Endothelial cell of umbilical vein (primary cell): ENCODE results near the gene AKNA. TPM values are rescaled to one million over a fixed set of nuclear protein-coding genes. Genes with fewer than 3 reads are reported as not detected.

Source experiments
- BruUV-seq: library from RNA; stranded (reverse); fragments of 400-500 nt; replicated peaks from 2 replicates; lab custom pipeline; 2021; lab: Mats Ljungman, UMichigan
- CTCF ChIA-PET: fragments of 300-600, 350-600 bp; sonication (Branson Sonifier 250); formaldehyde crosslinking; loops from one replicate; lab custom pipeline; 2021; ENCODE audit warnings: antibody characterized with exemption, inconsistent platforms; lab: Charles Lee
- POLR2A ChIA-PET: fragments of 300-600, 350-600 bp; sonication (Branson Sonifier 250); formaldehyde crosslinking; loops from one replicate; lab custom pipeline; 2021; ENCODE audit warnings: antibody characterized with exemption, inconsistent platforms; lab: Charles Lee
- DNase-seq: peaks from one replicate; pipeline ENCODE4 v3.0.0-alpha.2; 2011; ENCODE audit warnings: low read depth, low spot score
- FAIRE-seq: peaks from 2 replicates; lab custom pipeline; 2011; peaks lifted over from hg19 to GRCh38; lab: Jason Lieb, UNC
- H2AFZ ChIP-seq: 2 replicates; pipeline ENCODE4 v1.6.0; 2012; ENCODE audit warnings: low read depth, low read length, control low read depth, inconsistent platforms
- H3K27ac ChIP-seq: 2 replicates; pipeline ENCODE4 v1.5.1; 2011; ENCODE audit warnings: low read depth, mild to moderate bottlenecking, control low read depth, low read length, moderate library complexity; ENCODE audit not compliant: insufficient read depth
- H3K27me3 ChIP-seq, 2 experiments: 2 replicates each; pipeline versions ENCODE4 v1.6.0 to v1.6.1; 2011; ENCODE audit warnings: low read length in 2 of 2, mixed read lengths in 1 of 2; ENCODE audit not compliant: control insufficient read depth in 2 of 2, insufficient read depth in 2 of 2
- H3K36me3 ChIP-seq, 2 experiments: 2 replicates in 1 of 2; 3 replicates in 1 of 2; pipeline ENCODE4 v1.5.1; 2011; ENCODE audit warnings: low read length in 2 of 2, mild to moderate bottlenecking in 1 of 2, moderate library complexity in 1 of 2; ENCODE audit not compliant: control insufficient read depth in 2 of 2, insufficient read depth in 2 of 2; ENCODE audit errors: extremely low read depth in 1 of 2
- H3K4me1 ChIP-seq: 3 replicates; pipeline ENCODE4 v1.5.1; 2011; ENCODE audit warnings: mild to moderate bottlenecking, low read length; ENCODE audit not compliant: control insufficient read depth, insufficient read depth; ENCODE audit errors: extremely low read depth
- H3K4me2 ChIP-seq: 2 replicates; pipeline ENCODE4 v1.6.1; 2011; ENCODE audit warnings: low read length, control low read depth, mixed read lengths; ENCODE audit not compliant: insufficient read depth
- H3K4me3 ChIP-seq, 3 experiments: fragments of 200-600 bp in 1 of 3; sonication (generic), shearing (Covaris generic) in 1 of 3; replicated peaks in 1 of 3; 2 replicates each; pipeline ENCODE4 v1.5.1; 2011 to 2016; ENCODE audit warnings: control low read depth in 3 of 3, low read length in 3 of 3, mild to moderate bottlenecking in 2 of 3, inconsistent platforms in 1 of 3, low read depth in 1 of 3, moderate library complexity in 1 of 3; ENCODE audit not compliant: insufficient read depth in 1 of 3
- H3K79me2 ChIP-seq: 2 replicates; pipeline ENCODE4 v1.6.0; 2012; ENCODE audit warnings: low read length, inconsistent platforms; ENCODE audit not compliant: control insufficient read depth, insufficient read depth
- H3K9ac ChIP-seq: replicated peaks from 2 replicates; pipeline ENCODE3; 2011; ENCODE audit warnings: low read length, control low read depth; ENCODE audit not compliant: insufficient read depth; ENCODE audit errors: extremely low read depth
- H3K9me1 ChIP-seq: replicated peaks from 3 replicates; pipeline ENCODE4 v1.6.0; 2011; ENCODE audit warnings: mild to moderate bottlenecking, low read length; ENCODE audit not compliant: control insufficient read depth, insufficient read depth; ENCODE audit errors: extremely low read depth
- H3K9me3 ChIP-seq: replicated peaks from 2 replicates; pipeline ENCODE4 v1.5.1; 2012; ENCODE audit warnings: low read length, inconsistent platforms; ENCODE audit not compliant: control insufficient read depth, insufficient read depth
- H4K20me1 ChIP-seq: replicated peaks from 2 replicates; pipeline ENCODE3; 2011; ENCODE audit warnings: mild to moderate bottlenecking, low read length; ENCODE audit not compliant: control insufficient read depth, insufficient read depth; ENCODE audit errors: extremely low read depth
- CTCF ChIP-seq, 2 donors: IDR thresholded peaks; 1 replicate in 1 of 2; 2 replicates in 1 of 2; pipeline ENCODE4 v1.5.1; 2011; ENCODE audit warnings: low read length in 2 of 2, mild to moderate bottlenecking in 2 of 2, moderate library complexity in 2 of 2, control low read depth in 1 of 2, inconsistent platforms in 1 of 2, low read depth in 1 of 2; ENCODE audit not compliant: insufficient read depth in 1 of 2; ENCODE audit errors: extremely low read depth in 1 of 2
- FOS ChIP-seq: IDR thresholded peaks from 2 replicates; pipeline ENCODE4 v1.6.1; 2011; ENCODE audit warnings: mild to moderate bottlenecking, low read length, moderate library complexity, borderline replicate concordance; ENCODE audit not compliant: insufficient read depth
- GATA2 ChIP-seq: IDR thresholded peaks from 2 replicates; pipeline ENCODE4 v1.7.0; 2011; ENCODE audit warnings: low read depth, mild to moderate bottlenecking, moderate library complexity, mixed read lengths, low read length; ENCODE audit not compliant: insufficient read length, insufficient read depth
- MYC ChIP-seq: IDR thresholded peaks from one replicate; pipeline ENCODE4 v1.6.1; 2011; ENCODE audit warnings: mild to moderate bottlenecking, low read depth, low read length
- POLR2A ChIP-seq: IDR thresholded peaks from 2 replicates; pipeline ENCODE4 v1.6.1; 2012; ENCODE audit warnings: low read depth, mild to moderate bottlenecking, control low read depth, low read length
- dilution Hi-C: fragments of 300-500 bp; cut with MboI; formaldehyde crosslinking; loops from one replicate; pipeline ENCODE4 v1.15.0; 2019; ENCODE audit warnings: low sequenced_read_pairs; ENCODE audit not compliant: extremely low pct_ligation_motif_present
- intact Hi-C: fragments of 100-400 bp; cut with micrococcal nuclease; formaldehyde crosslinking; loops from one replicate; pipeline ENCODE4 v1.10.0; 2022
- polyA plus RNA-seq, 4 experiments: library from polyadenylated mRNA; depleted of rRNA in 3 of 4; stranded (reverse) in 3 of 4; unstranded in 1 of 4; fragments of >200 nt; gene quantifications; 2 replicates each; pipeline versions ENCODE4 v1.2.1 to v1.2.3, GENCODE V29; 2011 to 2012; ENCODE audit warnings: missing spikeins in 1 of 4
- total RNA-seq: library from RNA; stranded (reverse); gene quantifications from 2 replicates; pipeline ENCODE4 v1.2.3, GENCODE V29; 2021

Gene AKNA
- total and polyA plus RNA-seq, 2 donors (not counting 3 experiments of a cell fraction or from before 2014, with no cell fraction given): 11.3 to 22.4 TPM

GRCh38 chr9:114339130-114339908, 48.5 kb downstream of the AKNA start:
- dilution Hi-C loops (no loop called here), intact Hi-C loops (loop anchor here (1.0 to 10.0 kb wide), 4 partner anchors 49 to 314 kb away; partner anchors contain the start of gene WHRN)
- no peak overlapping the region for H3K4me2 ChIP-seq
- CTCF ChIA-PET: interaction anchor here (0.8 to 2.4 kb wide), 8 partner anchors 14 to 314 kb away, joined by 3 to 24 read pairs (median 4); partner anchors contain the start of gene AKNA
- no peaks in the 10 kb centered on the region for H3K4me1 ChIP-seq
- no peaks in the 10 kb centered on the region for H4K20me1 ChIP-seq
- TF ChIP-seq POLR2A: no peak
- TF ChIP-seq GATA2: no peak
- TF ChIP-seq FOS: no peak
- TF ChIP-seq MYC: no peak
- TF ChIP-seq CTCF (IDR thresholded peaks at IDR 0.05; ENCODE audit: extremely low read depth in 1 of 2, insufficient read depth in 1 of 2, low read depth in 1 of 2, low read length in 2 of 2): peak; percentile 88 to 89
- H3K27ac ChIP-seq: no peak overlapping the region
- peak; percentile 29 for DNase-seq
- H3K9me3 ChIP-seq: no peaks in the 10 kb centered on the region
- no peaks in the 10 kb centered on the region for H3K9me1 ChIP-seq
- POLR2A ChIA-PET: no interaction called here
- H3K4me3 ChIP-seq: no peak overlapping the region
- no peaks in the 10 kb centered on the region for H3K79me2 ChIP-seq
- H3K9ac ChIP-seq: no peak overlapping the region
- H2AFZ ChIP-seq: no peak overlapping the region
- peaks cover 0 to 45% of the 10 kb centered on the region in 2 experiments for H3K36me3 ChIP-seq
- no TSS peak for BruUV-seq
- peak; percentile 83 for FAIRE-seq
- H3K27me3 ChIP-seq: no peaks in the 10 kb centered on the region
